Measurements from ENCODE around the gene KRR1. TPM values are rescaled to one million over a fixed set of nuclear protein-coding genes. Genes with fewer than 3 reads are reported as not detected.
"Not testable (repeated sequence)": the region's sequence is repeated elsewhere in the genome, so short reads cannot be mapped to it uniquely, and the experiment has no call there.

The KRR1 gene
- total RNA-seq, 4 donors from 2014 or later, result 26.8 to 43.1 (median 34.8) TPM

DNA sequence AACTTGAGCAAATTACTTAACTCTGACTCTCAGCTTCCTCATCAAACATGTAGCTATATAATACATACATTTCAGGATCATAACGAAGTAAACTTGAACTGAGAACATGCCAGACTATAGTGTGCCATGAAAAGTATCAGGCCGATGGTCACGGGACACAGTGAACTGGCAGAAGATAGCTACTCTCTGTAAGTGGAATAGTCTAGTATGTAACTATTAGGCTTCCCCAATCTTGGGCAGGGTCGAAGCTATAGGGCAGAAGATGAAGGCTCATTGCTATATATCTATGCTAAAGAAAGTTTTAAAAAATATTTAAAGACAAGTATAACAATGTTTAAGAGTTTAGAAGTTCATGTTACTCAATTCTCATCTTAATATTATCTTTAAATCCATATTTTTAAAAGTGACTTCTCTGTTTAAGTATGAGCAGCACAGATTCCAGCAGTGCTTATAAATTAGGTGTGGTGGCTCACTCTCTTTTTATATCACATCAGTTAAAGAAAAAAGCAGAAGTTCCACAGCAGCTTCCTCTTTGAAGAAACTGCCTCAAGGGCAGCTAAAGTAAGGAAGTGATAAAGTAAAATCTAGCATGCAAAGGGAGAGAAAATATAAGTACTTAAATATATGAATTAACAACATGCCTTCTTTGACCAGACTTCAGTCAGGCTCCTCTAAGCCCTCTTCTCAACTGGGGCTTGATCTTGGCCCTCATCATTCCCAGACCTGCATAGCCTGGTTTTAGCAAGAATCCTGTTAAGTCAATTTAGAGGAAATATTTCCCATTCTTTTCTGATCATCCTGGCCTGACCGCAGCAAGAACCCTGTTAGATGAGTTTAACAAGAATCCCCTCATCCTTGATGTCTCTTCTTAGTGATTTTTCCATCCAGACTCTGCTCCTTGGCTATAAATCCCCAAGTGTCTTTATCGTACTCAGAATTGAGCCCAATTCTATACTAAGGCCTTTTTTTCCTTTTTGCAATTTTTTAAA lies 39.2 kb downstream of the KRR1 start:
- no peak for DNase-seq
- intact Hi-C loops (cut with DNase I; ENCODE audit: low total_unique reads), result no loop called here
- no peak overlapping the region for H3K4me3 ChIP-seq
- ATAC-seq, result no peak
- no peaks in the 10 kb centered on the region for H3K9me3 ChIP-seq
- no peaks in the 10 kb centered on the region for H3K27me3 ChIP-seq
- H3K4me1 ChIP-seq, result no peaks in the 10 kb centered on the region
- H3K27ac ChIP-seq, result no peak overlapping the region
- no peaks in the 10 kb centered on the region for H3K36me3 ChIP-seq
- in situ Hi-C loops (cut with MboI; ENCODE audit: low sequenced_read_pairs in 4 of 4), result no loop called here
- TF ChIP-seq POLR2A (IDR thresholded peaks at IDR 0.05), result no peak

DNA sequence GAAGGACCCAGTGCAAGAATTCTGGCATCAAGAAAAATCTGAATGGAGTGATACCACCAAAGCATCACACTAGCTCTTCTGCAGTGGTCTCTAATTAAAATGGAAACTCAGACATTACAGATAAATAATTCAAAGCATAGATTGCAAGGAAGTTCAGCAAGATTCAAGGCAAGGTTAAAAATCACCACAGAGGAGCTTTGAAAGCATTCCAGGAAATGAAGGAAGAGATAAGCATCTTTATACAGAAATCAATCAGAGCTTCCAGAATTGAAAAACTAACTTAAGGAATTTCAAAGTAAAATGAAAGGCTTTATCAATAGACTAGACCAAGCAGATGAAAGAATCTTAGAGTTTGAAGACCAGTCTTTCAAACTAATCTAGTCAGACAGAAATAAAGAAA lies 51.2 kb downstream of the KRR1 start:
- no peak overlapping the region for H3K4me3 ChIP-seq
- no peak for TF ChIP-seq POLR2A (IDR thresholded peaks at IDR 0.05)
- TF ChIP-seq, protein P1, sequence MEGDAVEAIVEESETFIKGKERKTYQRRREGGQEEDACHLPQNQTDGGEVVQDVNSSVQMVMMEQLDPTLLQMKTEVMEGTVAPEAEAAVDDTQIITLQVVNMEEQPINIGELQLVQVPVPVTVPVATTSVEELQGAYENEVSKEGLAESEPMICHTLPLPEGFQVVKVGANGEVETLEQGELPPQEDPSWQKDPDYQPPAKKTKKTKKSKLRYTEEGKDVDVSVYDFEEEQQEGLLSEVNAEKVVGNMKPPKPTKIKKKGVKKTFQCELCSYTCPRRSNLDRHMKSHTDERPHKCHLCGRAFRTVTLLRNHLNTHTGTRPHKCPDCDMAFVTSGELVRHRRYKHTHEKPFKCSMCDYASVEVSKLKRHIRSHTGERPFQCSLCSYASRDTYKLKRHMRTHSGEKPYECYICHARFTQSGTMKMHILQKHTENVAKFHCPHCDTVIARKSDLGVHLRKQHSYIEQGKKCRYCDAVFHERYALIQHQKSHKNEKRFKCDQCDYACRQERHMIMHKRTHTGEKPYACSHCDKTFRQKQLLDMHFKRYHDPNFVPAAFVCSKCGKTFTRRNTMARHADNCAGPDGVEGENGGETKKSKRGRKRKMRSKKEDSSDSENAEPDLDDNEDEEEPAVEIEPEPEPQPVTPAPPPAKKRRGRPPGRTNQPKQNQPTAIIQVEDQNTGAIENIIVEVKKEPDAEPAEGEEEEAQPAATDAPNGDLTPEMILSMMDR (IDR thresholded peaks at IDR 0.05 in 4 of 5, conservative IDR thresholded peaks at IDR 0.05 in 1 of 5), result no peak
- in situ Hi-C loops (cut with MboI; ENCODE audit: low sequenced_read_pairs in 4 of 4) (no loop called here), intact Hi-C loops (cut with DNase I; ENCODE audit: low total_unique reads) (no loop called here)
- no peaks in the 10 kb centered on the region for H3K4me1 ChIP-seq
- DNase-seq (no peak), ATAC-seq (no peak)
- H3K9me3 ChIP-seq, result no peaks in the 10 kb centered on the region
- no peaks in the 10 kb centered on the region for H3K27me3 ChIP-seq
- H3K27ac ChIP-seq, result no peak overlapping the region
- H3K36me3 ChIP-seq, result no peaks in the 10 kb centered on the region

DNA sequence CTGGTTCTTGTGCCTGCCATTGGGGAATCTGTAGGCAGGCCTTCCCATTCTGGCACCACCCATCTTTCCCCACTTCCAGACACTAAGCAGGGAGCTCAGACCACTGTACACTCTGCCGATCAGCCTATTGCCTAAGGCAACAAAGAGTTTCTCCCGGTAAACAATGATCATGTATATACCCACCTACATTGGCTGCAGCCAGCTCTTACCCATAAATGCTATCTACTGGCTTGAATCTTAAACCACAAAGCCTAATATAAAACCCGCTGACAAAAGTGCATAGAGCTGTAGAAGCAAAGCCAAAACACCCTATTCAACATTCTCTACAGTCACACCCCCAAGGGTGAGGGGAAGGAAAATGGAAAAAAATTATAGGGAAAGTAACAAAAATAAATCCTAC lies 51.7 kb downstream of the KRR1 start:
- Histone ChIP-seq H3K4me1 (no peaks in the 10 kb centered on the region), H3K27me3 (no peaks in the 10 kb centered on the region), H3K4me3 (no peak overlapping the region), H3K27ac (no peak overlapping the region), H3K9me3 (no peaks in the 10 kb centered on the region), H3K36me3 (no peaks in the 10 kb centered on the region)
- TF ChIP-seq POLR2A (IDR thresholded peaks at IDR 0.05), result no peak
- TF ChIP-seq, protein P1 (IDR thresholded peaks at IDR 0.05 in 4 of 5, conservative IDR thresholded peaks at IDR 0.05 in 1 of 5), result no peak
- DNase-seq (no peak), ATAC-seq (no peak)
- intact Hi-C loops (cut with DNase I; ENCODE audit: low total_unique reads) (no loop called here), in situ Hi-C loops (cut with MboI; ENCODE audit: low sequenced_read_pairs in 4 of 4) (no loop called here)

DNA sequence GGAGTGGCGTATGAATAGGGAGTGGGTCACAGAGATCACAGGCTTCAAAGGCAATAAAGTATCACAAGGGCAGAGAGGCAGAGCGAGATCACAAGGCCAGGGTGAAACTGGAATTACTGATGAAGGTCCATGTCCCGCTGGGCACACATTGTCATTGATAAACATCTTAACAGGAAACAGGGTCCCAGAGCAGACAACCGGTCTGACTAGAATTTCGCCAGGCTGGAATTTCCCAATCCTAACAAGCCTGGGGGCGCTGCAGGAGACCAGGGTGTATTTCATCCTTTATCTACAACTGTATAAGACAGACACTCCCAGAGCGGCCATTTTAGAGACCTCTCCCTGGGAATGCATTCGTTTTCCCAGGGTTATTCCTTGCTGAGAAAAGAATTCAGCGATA lies 53.5 kb downstream of the KRR1 start:
- H3K27me3 ChIP-seq; H3K4me3 ChIP-seq; H3K27ac ChIP-seq; intact Hi-C loops (cut with DNase I; ENCODE audit: low total_unique reads); ATAC-seq; H3K36me3 ChIP-seq; H3K9me3 ChIP-seq; DNase-seq; H3K4me1 ChIP-seq; in situ Hi-C loops (cut with MboI; ENCODE audit: low sequenced_read_pairs in 4 of 4): not testable (repeated sequence)

DNA sequence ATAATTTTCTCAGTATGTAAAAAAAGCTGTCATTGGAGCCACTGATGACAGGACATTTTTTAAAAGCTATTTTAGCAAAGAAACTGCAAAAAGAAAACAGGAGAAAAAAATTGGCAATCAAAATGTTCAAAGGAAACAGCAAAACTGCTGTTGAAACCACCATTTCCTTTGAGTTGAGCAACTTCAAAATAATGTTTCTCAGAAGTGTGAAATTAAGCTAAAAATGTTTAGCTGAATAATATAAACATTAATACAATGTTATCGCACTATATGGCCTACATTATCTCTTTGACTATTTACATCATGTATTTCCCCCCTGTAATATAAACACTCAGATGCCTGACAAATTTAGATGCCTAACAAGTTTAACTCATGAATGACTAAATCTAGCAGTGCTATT lies 54.2 kb downstream of the KRR1 start:
- Histone ChIP-seq H3K9me3 (no peaks in the 10 kb centered on the region), H3K27ac (no peak overlapping the region), H3K27me3 (no peaks in the 10 kb centered on the region), H3K36me3 (no peaks in the 10 kb centered on the region), H3K4me1 (no peaks in the 10 kb centered on the region), H3K4me3 (no peak overlapping the region)
- no peak for TF ChIP-seq POLR2A (IDR thresholded peaks at IDR 0.05)
- TF ChIP-seq, protein P1 (IDR thresholded peaks at IDR 0.05 in 4 of 5, conservative IDR thresholded peaks at IDR 0.05 in 1 of 5), result no peak
- DNase-seq, result no peak
- in situ Hi-C loops (cut with MboI; ENCODE audit: low sequenced_read_pairs in 4 of 4) (no loop called here), intact Hi-C loops (cut with DNase I; ENCODE audit: low total_unique reads) (no loop called here)
- ATAC-seq, result no peak

All from gastrocnemius medialis (tissue), 4 donors.